ENCODE measurements around the gene ASPG. TPM values are rescaled to one million over a fixed set of nuclear protein-coding genes. Genes with fewer than 3 reads are reported as not detected.
A peak's percentile ranks its signal among the peaks of the same experiment; 100 is the strongest.

ASPG gene
- total and polyA plus RNA-seq, 2 of the 13 experiments (the other 11 are each of a cell fraction or from before 2014, with no cell fraction given): not detected

DNA sequence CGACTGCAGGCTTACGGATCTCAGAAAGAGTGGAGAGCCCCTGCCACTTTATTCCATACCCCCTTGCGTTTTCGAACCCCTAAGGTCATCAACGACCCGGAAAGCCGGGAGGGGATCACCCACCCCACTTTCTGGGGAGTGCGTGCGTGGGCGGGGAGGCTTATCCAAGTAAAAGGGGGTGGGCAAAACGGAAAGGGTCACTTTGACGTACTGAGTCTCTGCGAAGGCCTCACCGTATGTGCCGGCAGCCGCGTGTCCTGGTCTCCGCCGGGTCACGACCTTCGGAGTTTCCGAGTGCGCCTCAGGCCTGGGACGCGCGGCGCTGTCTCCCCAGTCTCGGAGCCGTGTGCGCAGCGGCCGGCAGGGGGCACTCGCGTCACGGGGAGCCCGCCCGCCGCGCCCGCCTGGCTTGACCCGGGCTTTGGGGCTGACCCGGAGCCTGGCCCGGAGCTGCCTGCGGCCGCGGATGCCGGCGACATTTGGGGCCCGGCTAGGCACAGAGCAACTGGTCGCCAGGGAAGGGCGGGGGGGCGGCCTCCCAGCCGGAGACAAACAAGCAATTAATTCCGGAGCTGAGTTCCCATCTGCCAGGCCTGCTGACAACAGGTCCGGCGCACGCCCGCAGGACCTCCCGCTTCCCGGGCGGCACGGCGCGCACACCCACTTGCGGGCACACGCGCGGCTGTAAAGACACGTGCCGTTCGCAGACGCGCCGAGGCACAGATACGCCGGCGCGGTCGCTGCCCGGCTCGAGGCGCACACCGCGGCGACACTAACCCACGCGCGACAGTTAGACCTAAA, 52.0 kb downstream of the ASPG start (continued):
- TF ChIP-seq, protein P1, sequence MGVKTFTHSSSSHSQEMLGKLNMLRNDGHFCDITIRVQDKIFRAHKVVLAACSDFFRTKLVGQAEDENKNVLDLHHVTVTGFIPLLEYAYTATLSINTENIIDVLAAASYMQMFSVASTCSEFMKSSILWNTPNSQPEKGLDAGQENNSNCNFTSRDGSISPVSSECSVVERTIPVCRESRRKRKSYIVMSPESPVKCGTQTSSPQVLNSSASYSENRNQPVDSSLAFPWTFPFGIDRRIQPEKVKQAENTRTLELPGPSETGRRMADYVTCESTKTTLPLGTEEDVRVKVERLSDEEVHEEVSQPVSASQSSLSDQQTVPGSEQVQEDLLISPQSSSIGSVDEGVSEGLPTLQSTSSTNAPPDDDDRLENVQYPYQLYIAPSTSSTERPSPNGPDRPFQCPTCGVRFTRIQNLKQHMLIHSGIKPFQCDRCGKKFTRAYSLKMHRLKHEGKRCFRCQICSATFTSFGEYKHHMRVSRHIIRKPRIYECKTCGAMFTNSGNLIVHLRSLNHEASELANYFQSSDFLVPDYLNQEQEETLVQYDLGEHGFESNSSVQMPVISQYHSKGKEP (CRISPR knock-in tag; IDR thresholded peaks at IDR 0.05): no peak
- TF ChIP-seq ZBTB49 (CRISPR knock-in tag; IDR thresholded peaks at IDR 0.05; ENCODE audit: borderline replicate concordance): no peak
- no peak for TF ChIP-seq RXRA (CRISPR knock-in tag; IDR thresholded peaks at IDR 0.05)
- TF ChIP-seq STAG1 (CRISPR knock-in tag; IDR thresholded peaks at IDR 0.05): peak; percentile 90
- TF ChIP-seq, protein P2, sequence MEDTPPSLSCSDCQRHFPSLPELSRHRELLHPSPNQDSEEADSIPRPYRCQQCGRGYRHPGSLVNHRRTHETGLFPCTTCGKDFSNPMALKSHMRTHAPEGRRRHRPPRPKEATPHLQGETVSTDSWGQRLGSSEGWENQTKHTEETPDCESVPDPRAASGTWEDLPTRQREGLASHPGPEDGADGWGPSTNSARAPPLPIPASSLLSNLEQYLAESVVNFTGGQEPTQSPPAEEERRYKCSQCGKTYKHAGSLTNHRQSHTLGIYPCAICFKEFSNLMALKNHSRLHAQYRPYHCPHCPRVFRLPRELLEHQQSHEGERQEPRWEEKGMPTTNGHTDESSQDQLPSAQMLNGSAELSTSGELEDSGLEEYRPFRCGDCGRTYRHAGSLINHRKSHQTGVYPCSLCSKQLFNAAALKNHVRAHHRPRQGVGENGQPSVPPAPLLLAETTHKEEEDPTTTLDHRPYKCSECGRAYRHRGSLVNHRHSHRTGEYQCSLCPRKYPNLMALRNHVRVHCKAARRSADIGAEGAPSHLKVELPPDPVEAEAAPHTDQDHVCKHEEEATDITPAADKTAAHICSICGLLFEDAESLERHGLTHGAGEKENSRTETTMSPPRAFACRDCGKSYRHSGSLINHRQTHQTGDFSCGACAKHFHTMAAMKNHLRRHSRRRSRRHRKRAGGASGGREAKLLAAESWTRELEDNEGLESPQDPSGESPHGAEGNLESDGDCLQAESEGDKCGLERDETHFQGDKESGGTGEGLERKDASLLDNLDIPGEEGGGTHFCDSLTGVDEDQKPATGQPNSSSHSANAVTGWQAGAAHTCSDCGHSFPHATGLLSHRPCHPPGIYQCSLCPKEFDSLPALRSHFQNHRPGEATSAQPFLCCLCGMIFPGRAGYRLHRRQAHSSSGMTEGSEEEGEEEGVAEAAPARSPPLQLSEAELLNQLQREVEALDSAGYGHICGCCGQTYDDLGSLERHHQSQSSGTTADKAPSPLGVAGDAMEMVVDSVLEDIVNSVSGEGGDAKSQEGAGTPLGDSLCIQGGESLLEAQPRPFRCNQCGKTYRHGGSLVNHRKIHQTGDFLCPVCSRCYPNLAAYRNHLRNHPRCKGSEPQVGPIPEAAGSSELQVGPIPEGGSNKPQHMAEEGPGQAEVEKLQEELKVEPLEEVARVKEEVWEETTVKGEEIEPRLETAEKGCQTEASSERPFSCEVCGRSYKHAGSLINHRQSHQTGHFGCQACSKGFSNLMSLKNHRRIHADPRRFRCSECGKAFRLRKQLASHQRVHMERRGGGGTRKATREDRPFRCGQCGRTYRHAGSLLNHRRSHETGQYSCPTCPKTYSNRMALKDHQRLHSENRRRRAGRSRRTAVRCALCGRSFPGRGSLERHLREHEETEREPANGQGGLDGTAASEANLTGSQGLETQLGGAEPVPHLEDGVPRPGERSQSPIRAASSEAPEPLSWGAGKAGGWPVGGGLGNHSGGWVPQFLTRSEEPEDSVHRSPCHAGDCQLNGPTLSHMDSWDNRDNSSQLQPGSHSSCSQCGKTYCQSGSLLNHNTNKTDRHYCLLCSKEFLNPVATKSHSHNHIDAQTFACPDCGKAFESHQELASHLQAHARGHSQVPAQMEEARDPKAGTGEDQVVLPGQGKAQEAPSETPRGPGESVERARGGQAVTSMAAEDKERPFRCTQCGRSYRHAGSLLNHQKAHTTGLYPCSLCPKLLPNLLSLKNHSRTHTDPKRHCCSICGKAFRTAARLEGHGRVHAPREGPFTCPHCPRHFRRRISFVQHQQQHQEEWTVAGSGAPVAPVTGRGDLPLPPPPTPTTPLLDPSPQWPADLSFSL (CRISPR knock-in tag; IDR thresholded peaks at IDR 0.05): no peak
- TF ChIP-seq GABPB1 (CRISPR knock-in tag; IDR thresholded peaks at IDR 0.05): peak; percentile 20; the same call in 1 of the 2 replicates
- TF ChIP-seq, protein P3, sequence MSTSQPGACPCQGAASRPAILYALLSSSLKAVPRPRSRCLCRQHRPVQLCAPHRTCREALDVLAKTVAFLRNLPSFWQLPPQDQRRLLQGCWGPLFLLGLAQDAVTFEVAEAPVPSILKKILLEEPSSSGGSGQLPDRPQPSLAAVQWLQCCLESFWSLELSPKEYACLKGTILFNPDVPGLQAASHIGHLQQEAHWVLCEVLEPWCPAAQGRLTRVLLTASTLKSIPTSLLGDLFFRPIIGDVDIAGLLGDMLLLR (CRISPR knock-in tag; IDR thresholded peaks at IDR 0.05): no peak
- TF ChIP-seq, protein P4, sequence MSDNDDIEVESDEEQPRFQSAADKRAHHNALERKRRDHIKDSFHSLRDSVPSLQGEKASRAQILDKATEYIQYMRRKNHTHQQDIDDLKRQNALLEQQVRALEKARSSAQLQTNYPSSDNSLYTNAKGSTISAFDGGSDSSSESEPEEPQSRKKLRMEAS (IDR thresholded peaks at IDR 0.05): peak; percentile 26; the same call in 1 of the 2 replicates
- peak; percentile 40; the same call in 1 of the 2 replicates for TF ChIP-seq KDM2A (CRISPR knock-in tag; IDR thresholded peaks at IDR 0.05; ENCODE audit: borderline replicate concordance, low read depth)
- TF ChIP-seq ZFP91 (CRISPR knock-in tag; IDR thresholded peaks at IDR 0.05; ENCODE audit: borderline replicate concordance): peak; percentile 45; the same call in 1 of the 2 replicates
- TF ChIP-seq EP300 (IDR thresholded peaks at IDR 0.05; ENCODE audit: low read depth in 2 of 2, low read length in 2 of 2): no peak
- no peak for TF ChIP-seq EP300 (CRISPR knock-in tag; IDR thresholded peaks at IDR 0.05; ENCODE audit: borderline replicate concordance)
- peak; percentile 49; the same call in 1 of the 2 replicates for TF ChIP-seq NR2C2 (CRISPR knock-in tag; IDR thresholded peaks at IDR 0.05; ENCODE audit: borderline replicate concordance)

All from HepG2 (cell line).